Heart left ventricle (tissue), 13 donors: ENCODE results near the gene DMRTC2.

Source experiments
- CTCF ChIP-seq, 12 donors: fragments of 200-600 bp; sonication (generic) in 4 of 12; IDR thresholded peaks; one replicate each; pipeline versions ENCODE4 v1.5.0 to v1.8.0; 2018 to 2022; ENCODE audit warnings: antibody characterized with exemption in 12 of 12, mild to moderate bottlenecking in 5 of 12
- POLR2A ChIP-seq, 2 donors: fragments of 450-650 bp; IDR thresholded peaks; one replicate each; pipeline ENCODE4 v1.6.1; 2017; ENCODE audit warnings: antibody characterized with exemption in 2 of 2, mild to moderate bottlenecking in 2 of 2, moderate library complexity in 2 of 2
- donor health status: ischemic (EF 13 %, LVEDD 7.1; RV severe dilation, severe dysfunction).
- donor health status: DM: no; HTN: yes; CAD: no.
- donor health status: DM: no; HTN: no; CAD: no.
- donor health status: ischemic (EF 25% LVEDD 6.9; RV normal size, moderate dysfunction).
- donor health status: ischemic (EF 25% LVEDD 5.7; RV mildly dilated, moderate dysfunction).
- donor health status: ischemic (EF 35%, LVEDD 5.7; RV mildly dilated, moderate dysfunction).
- donor health status: nonischemic (EF 11% LVEDD 7.7; RV severe dilation, severe dysfunction).
- donor health status: DM: yes; HTN: yes; CAD: no.
- donor health status: PGD.
- donor health status: ischemic (EF 29% LVEDD 5.4; RV normal size, mild dysfunction).
- donor health status: nonischemic (EF 23%, LVEDD 6.1; RV moderate dilation, normal function).

- TF ChIP-seq POLR2A (IDR thresholded peaks at IDR 0.05) (no peak), CTCF (IDR thresholded peaks at IDR 0.05) (no peak)
Observed at GRCh38 chr19:41853768-41854167, 8.9 kb downstream of the DMRTC2 start.
